ENCODE data around the gene RFESD.
A peak's percentile ranks its signal among the peaks of the same experiment; 100 is the strongest.
"Not testable (repeated sequence)": the region's sequence is repeated elsewhere in the genome, so short reads cannot be mapped to it uniquely, and the experiment has no call there.

RFESD gene

DNA sequence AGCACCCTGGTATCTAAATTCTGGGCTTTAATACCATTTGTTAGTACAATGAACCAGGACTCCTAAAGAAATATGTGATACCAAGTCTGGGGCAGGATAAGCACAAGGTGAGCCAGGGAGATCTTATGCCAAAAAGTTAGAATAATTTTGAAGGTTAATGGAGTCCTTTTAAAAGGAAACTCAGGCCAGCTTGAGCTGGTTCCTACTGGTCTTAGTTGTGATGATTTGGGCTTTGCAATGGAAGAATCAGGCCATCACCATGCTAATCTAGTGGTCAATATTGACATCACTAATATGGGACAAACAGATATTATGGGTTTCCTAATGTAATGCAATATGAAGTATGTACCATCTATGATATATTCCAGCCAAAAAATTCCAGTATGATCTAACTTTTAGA lies 43.8 kb downstream of the RFESD start:
- no peak for DNase-seq (ENCODE audit: low read depth)
- no peak for TF ChIP-seq CTCF (conservative IDR thresholded peaks at IDR 0.05; ENCODE audit: low read depth, low read length)
- H3K4me3 ChIP-seq (ENCODE audit: low read depth, low read length), result no peak overlapping the region

- DNase-seq (ENCODE audit: low read depth), result peak; percentile 78
- TF ChIP-seq CTCF (conservative IDR thresholded peaks at IDR 0.05; ENCODE audit: low read depth, low read length), result no peak
- no peak overlapping the region for H3K4me3 ChIP-seq (ENCODE audit: low read depth, low read length)
Measured at GRCh38 chr5:95697781-95698681, 51.5 kb downstream of the RFESD start.

DNA sequence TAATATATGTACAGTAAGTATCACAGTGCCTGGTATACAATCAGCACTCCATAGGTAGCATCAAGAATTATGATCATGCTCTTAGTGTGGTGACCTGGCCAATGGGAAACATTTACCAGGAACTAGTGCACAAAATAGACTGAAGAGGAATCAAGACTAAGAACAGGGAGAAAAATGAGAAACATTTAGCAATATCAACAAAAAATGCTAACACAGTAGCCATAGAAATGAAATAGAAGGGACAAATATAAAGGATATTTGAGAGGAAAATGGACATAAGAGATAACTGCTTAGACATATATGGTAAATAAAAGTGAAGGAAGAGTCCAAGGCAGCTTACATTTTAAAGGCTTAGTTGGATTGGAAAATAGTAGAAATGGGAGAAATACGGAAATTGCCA lies 52.8 kb downstream of the RFESD start:
- TF ChIP-seq CTCF (conservative IDR thresholded peaks at IDR 0.05; ENCODE audit: low read depth, low read length), result no peak
- H3K4me3 ChIP-seq (ENCODE audit: low read depth, low read length), result no peak overlapping the region
- no peak for DNase-seq (ENCODE audit: low read depth)

DNA sequence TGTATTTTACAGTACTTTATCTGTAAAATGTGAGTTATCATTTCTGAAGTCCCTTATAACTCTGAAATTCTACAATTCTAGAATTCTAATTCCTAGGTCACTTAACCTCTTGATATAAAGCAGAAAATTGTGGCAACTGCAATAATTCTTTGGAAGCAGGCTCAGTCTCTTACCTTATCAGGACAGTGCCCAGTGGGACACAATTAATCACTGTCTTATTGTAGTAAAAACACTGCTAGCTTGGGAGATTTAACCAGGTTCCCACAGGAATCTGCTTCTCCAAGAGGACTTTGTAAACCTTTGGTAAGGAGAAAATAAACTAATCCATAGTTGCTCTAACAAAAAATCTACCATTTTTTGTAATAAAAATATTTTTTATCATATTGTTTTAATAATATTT lies 54.5 kb downstream of the RFESD start:
- no peak overlapping the region for H3K4me3 ChIP-seq (ENCODE audit: low read depth, low read length)
- no peak for TF ChIP-seq CTCF (conservative IDR thresholded peaks at IDR 0.05; ENCODE audit: low read depth, low read length)
- no peak for DNase-seq (ENCODE audit: low read depth)

- no peak overlapping the region for H3K4me3 ChIP-seq (ENCODE audit: low read depth, low read length)
- DNase-seq (ENCODE audit: low read depth), result peak; percentile 85
- no peak for TF ChIP-seq CTCF (conservative IDR thresholded peaks at IDR 0.05; ENCODE audit: low read depth, low read length)
Measured at GRCh38 chr5:95704150-95704549, 57.6 kb downstream of the RFESD start.

GRCh38 chr5:95706196-95706595 lies 59.6 kb downstream of the RFESD start:
- not testable (repeated sequence) for H3K4me3 ChIP-seq (ENCODE audit: low read depth, low read length); DNase-seq (ENCODE audit: low read depth)

GRCh38 chr5:95707055-95707454 lies 60.5 kb downstream of the RFESD start:
- no peak for DNase-seq (ENCODE audit: low read depth)
- TF ChIP-seq CTCF (conservative IDR thresholded peaks at IDR 0.05; ENCODE audit: low read depth, low read length), result no peak
- H3K4me3 ChIP-seq (ENCODE audit: low read depth, low read length), result no peak overlapping the region
